ENCODE data around the gene NTSR1.

Gene NTSR1

GRCh38 chr20:62710221-62710885, 1.7 kb downstream of the NTSR1 start:
- DNase-seq: no peak

GRCh38 chr20:62710886-62711702, 2.5 kb downstream of the NTSR1 start:
- no peak for DNase-seq

GRCh38 chr20:62711703-62712101, 3.1 kb downstream of the NTSR1 start:
- no peak for DNase-seq

GRCh38 chr20:62712606-62713005, 4.0 kb downstream of the NTSR1 start:
- DNase-seq: no peak

DNA sequence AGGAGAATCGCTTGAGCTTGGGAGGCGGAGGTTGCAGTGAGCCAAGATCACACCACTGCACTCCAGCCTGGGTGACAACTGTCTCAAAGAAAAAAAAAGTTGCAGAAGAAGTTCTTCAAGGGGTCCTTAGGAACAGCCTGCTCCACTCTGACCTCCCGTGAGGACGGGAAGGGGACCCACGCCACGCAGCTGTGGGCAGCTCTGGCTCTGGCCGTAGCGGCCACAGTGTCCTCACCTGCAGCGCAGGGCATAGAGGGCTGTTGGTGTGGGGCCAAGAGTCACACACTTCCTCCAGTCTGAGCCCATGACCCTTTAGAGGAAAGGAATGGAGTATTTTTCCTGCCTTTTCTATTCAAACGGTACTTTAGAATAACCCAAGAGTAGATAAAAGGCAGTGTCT, 5.4 kb downstream of the NTSR1 start:
- DNase-seq: no peak

DNA sequence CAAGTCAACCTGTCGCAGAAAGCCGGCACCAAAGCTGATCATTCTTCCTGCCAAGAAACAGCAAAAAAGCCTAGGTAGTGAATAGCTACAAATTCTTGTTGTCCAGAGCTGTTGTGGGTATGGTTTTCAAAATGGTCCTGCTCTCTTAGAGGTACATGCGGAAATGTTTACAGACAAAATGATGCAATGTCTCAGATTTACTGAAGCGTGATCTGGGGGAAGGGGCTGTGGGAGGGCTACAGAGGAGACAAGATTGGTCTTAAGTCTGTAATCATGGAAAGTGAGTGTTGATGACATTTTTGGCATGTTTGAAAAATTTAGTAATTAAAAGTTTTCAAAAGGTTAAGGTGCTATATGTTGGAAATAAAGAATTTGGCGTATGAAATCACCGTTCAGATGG, 6.2 kb downstream of the NTSR1 start:
- no peak for DNase-seq

- DNase-seq: no peak
These were observed 6.6 kb downstream of the NTSR1 start for GRCh38 chr20:62715201-62715600.

GRCh38 chr20:62716198-62716940, 7.7 kb downstream of the NTSR1 start:
- no peak for DNase-seq

DNA sequence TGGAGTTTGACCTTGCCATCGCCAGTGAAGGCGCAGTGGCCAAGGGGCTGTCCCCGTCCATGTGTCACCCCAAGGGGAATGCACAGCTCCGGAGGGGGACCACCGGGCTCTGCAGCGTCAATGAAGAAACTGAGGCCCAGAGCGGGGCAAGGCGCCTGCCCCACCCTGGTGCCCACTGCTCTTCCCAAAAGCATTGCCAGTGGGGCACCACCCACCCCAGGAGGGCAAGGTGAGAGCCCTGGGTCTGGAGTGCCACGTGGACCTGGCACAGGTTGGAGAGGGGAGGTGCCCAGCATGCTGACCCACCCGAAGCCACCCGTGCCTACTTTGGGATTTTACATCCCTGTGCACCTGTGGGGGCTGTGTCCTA, 8.3 kb downstream of the NTSR1 start:
- DNase-seq: no peak

- DNase-seq: no peak
These were observed 9.3 kb downstream of the NTSR1 start for GRCh38 chr20:62717933-62718332.

DNA sequence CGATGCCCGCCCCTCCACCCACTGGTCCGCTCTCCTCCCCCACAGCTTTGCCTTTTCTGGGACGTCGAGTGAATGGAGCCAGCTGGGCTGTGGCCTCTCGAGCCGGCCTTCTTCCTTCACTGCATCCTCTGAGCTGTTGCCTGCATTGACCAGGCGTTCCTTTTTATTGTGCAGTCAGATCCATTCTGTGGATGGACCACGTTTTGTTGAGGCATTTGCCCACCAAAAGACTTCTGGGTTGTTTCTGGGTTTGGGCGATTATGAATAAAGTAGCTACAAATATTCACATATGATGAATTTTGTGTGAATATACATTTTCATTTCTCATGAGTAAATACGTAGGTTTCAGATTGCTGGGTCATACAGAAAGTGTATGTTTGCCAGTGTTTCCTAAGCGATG, 9.9 kb downstream of the NTSR1 start:
- no peak for DNase-seq

- DNase-seq: no peak
These were observed 10.8 kb downstream of the NTSR1 start for GRCh38 chr20:62719250-62719935.

DNA sequence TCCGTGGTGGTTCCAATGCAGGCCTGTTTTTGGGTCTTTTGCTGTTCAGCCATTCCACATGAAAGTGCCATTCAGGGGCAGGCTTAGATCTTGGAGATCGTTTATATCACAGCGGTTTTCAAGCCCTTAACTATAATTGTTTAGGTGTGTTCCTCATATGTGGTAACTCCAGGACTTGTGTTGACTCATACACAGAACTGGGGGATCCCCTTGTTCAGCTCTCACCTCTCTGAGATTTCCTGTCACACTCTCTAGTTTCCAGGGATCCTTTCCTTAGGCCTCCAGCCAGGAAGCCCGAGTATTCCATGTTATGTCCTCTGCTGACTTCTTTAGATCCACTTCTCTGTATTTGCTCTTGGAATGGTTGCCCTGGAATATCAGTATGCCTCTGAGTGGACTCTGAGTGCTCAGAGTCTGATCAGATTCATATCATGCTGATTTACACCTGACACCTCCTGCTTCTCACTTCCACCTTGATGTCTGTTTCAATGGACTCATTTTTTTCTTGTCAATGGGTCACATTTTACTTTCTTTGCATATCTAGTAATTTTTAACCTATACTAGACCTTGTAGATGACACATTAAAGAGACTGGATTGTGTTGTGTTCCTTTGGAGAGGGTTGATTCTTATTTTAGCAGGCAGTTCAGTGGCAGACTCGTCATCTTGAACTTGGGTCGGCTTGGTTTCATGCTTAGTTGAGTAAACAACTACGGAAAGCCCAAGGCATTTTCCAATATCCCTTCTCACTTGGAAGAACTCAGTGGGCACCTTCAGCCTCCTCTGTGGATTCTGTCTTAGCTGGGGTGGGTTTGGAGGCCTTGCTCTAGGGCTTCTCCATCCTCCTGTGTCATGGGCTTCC, 13.1 kb downstream of the NTSR1 start:
- no peak for DNase-seq

DNA sequence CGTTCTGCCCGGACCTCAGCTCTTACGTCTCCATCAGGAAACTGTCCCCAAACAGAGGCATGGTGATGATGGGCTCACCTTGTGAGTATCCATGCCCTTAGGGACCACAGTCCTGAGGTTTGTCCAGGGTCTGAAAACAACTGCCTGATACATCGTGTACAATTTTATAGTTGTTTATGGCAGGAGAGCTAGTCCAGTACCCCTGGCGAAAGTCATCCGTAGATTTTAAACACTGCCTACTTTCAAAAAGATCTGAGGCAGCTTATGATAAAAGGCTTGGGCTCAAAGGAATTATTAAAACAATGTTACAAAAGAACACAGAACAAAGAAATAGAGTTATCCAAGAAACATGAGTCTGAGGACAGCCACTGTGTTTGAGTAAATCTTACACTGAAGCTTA, 14.0 kb downstream of the NTSR1 start:
- no peak for DNase-seq

DNA sequence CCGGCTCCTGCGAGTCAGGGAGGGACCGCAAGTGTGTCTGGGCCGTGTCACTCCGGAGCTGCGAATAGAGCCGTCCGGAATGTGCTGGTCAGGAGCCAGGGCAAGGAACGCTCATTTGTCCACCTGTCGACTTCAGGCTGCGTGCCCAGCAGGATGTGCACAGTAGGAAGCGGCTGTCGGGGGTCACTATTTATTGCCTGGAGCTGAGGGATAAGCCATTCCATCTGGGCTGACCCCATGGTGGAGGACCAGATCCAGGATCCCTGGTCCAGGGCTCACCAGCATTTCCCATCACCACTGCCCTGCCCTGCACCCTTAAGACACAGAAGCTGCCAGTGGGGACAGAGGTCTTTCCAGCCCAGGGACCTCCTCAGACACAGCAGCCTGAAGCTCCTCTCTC, 14.7 kb downstream of the NTSR1 start:
- DNase-seq: no peak

DNA sequence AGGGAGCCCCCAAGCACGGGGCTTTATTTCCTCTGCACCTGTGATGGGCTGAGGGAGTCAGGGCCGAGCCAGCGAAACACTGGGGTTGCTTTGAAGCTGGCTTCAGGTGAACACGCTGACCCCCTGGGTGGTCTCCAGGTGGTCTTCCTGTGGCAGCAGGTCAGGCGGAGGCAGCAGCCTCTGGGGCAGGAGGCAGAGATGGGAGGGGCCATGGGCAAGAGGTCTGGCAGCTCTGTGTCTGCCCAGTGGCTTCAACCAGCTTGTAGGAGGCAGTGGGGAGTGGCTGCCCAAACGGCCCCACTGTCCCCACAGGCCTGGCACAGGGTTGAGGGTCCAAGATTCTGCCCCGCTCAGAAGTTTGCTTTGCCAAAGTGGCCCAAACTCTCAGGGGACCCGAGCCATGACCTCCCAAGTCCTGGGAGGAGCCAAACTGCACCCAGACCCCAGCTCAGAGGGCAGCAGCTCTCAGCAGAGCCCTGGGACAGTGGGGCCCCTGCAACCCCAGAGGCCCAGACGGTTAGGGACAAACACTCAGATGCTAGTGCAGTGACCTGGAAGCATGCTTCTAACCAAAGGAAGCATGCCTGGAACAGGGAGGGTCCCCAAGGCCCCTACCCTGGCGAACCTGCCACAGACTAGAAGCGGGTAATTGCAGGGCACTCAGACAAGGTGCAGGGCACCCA, 15.3 kb downstream of the NTSR1 start:
- DNase-seq: no peak

DNA sequence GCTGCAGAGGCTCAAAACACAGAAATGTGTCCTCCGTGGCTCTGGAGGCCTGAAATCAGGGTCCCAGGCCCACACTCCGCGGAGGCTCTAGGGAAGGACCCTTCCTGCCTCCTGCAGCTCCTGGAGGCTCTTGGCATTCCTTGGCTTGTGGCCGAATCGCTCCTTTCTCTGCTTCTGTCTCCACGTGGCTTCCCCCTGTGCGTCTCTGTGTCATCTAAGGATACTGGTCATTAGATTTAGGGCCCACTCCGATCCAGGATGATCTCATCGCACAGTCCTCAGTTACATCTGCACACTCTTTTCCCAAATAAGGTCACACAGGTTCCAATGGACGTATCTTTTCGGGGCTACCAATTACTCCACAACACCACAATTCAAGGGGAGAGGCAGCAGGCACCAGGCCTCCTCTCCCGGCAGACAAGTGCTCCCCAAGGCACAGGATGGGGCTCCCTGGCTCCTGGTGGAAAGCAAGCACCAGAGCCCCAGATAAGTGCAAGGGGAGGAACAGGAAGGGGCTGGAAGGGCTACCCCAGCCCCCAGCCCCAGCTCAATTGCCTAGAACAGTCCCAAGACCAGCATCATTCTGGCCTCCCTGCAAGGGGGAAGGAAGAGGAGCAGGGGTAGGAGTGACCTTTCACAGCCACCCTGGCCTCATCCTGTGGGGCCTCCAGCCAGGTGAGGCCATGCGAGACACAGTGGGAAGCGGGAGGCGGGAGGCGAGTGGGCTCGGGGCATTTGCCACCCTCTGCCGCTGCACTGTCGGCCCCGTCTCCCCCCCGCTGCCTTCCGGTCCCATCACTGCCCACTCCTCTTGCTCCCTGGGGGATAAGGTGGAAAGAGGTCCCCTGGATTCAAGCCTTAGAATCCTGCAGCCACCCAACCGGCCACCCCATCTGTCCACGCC, 16.3 kb downstream of the NTSR1 start:
- no peak for DNase-seq

DNA sequence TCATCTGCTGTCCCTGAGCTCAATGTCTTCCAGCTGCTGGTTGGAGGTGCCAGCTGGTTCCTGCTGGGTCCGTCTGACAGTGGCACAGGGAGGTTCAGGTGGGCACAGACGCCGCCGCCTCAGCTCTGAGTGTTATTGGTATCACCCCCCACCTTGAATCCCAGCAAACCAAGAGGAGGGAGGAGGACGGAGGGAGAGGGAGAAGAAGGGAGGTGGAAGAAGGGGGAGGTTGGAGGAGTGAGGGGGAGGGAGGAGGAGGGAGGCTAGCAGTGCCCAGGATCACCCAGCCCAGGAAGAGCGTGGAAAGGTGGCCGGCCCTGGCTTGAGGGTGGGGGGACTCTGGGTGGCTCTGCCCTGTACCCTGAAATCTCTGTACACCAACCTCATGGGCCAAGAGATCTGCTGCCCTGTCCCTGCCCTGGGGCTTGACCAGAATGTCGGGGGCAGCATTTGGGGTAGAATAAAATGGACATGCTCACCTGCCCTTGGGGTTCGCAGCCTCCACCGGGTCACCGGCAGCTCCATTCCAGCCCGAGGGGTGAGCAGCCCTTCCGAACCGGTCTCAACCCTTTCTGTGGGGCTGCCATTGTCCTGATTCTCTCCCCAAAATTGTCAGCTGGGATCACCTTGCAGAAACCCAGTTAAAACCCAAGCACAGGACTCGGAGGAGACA, 17.1 kb downstream of the NTSR1 start:
- no peak for DNase-seq

DNA sequence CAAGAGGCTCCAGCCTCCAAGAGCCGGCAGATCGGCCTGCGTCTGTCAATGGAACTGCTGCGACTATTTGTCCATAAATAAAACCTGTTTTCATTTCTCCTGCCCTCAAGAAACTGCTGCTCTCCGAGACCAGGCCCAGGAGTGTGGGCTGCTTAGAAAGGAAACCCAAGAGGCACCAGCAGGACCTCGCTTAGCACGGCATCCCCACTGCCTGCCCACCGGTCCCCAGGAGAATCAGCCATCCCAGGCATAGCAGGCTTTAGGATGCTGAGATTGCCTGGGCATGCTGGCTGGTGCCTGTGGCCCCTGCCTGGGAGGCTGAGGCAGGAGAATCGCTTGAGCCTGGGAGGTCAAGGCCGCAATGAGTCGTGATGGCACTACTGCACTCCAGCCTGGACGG, 17.6 kb downstream of the NTSR1 start:
- no peak for DNase-seq

All from GOT3 (cell line).